Type B pancreatic cell (in vitro differentiated cells): Measurements from ENCODE around the gene MARCHF7. TPM values are rescaled to one million over a fixed set of nuclear protein-coding genes. Genes with fewer than 3 reads are reported as not detected.

ENCODE experiments used
- DNase-seq: peaks from one replicate; pipeline ENCODE4 v3.0.0; 2021; ENCODE audit warnings: mixed read lengths; ENCODE audit not compliant: unreplicated experiment; ENCODE audit errors: extremely low spot score
- H3K27ac Mint-ChIP-seq: 2 replicates; pipeline ENCODE4 v1.8.0; 2021; ENCODE audit warnings: mild to moderate bottlenecking, mixed read lengths
- H3K27me3 Mint-ChIP-seq: 2 replicates; pipeline ENCODE4 v1.8.0; 2021; ENCODE audit warnings: mixed read lengths
- H3K36me3 Mint-ChIP-seq: 2 replicates; pipeline ENCODE4 v1.8.0; 2021; ENCODE audit warnings: mixed read lengths
- H3K4me1 Mint-ChIP-seq: one replicate; pipeline ENCODE4 v1.8.0; 2021; ENCODE audit warnings: mixed read lengths; ENCODE audit not compliant: unreplicated experiment
- H3K4me3 Mint-ChIP-seq: 2 replicates; pipeline ENCODE4 v1.8.0; 2021; ENCODE audit warnings: mild to moderate bottlenecking, mixed read lengths
- H3K9me3 Mint-ChIP-seq: 2 replicates; pipeline ENCODE4 v1.8.0; 2021; ENCODE audit warnings: mixed read lengths
- total RNA-seq: library from RNA; stranded (reverse); gene quantifications from 2 replicates; pipeline ENCODE4 v1.2.1, GENCODE V29; 2021; ENCODE audit warnings: low replicate concordance
- TF ChIP-seq, protein P1 (sequence below): fragments of 200-600 bp; sonication (generic); conservative IDR thresholded peaks from 2 replicates; pipeline ENCODE4 v1.5.0; 2021; ENCODE audit warnings: antibody characterized with exemption, mild to moderate bottlenecking

The MARCHF7 gene
- total RNA-seq, 1 donor from 2014 or later: 96.1 TPM

DNA sequence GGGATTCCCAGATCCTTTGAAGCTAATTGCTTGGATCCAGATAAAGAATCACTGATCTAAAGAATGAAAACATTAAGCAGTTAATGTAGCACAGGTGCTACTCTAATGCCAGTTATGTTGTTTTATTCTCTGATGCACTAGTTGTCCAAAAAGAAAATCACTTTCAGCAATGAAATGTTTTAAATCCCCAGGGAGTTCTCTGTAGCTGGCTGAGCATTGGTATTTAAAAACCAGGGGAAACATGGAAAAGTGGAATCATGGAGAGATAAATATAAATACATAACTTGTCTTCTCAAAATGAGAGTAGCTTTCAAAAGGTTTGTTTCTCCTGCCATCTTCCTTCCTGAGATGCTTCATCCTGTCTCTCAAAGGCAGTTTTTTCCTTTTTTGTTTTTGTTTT, 48.0 kb downstream of the MARCHF7 start:
- peaks cover 48% of the 10 kb centered on the region for H3K36me3 Mint-ChIP-seq
- H3K4me3 Mint-ChIP-seq: no peak overlapping the region
- no peaks in the 10 kb centered on the region for H3K4me1 Mint-ChIP-seq
- H3K27me3 Mint-ChIP-seq: no peaks in the 10 kb centered on the region
- H3K27ac Mint-ChIP-seq: no peak overlapping the region
- no peaks in the 10 kb centered on the region for H3K9me3 Mint-ChIP-seq
- TF ChIP-seq, protein P1, sequence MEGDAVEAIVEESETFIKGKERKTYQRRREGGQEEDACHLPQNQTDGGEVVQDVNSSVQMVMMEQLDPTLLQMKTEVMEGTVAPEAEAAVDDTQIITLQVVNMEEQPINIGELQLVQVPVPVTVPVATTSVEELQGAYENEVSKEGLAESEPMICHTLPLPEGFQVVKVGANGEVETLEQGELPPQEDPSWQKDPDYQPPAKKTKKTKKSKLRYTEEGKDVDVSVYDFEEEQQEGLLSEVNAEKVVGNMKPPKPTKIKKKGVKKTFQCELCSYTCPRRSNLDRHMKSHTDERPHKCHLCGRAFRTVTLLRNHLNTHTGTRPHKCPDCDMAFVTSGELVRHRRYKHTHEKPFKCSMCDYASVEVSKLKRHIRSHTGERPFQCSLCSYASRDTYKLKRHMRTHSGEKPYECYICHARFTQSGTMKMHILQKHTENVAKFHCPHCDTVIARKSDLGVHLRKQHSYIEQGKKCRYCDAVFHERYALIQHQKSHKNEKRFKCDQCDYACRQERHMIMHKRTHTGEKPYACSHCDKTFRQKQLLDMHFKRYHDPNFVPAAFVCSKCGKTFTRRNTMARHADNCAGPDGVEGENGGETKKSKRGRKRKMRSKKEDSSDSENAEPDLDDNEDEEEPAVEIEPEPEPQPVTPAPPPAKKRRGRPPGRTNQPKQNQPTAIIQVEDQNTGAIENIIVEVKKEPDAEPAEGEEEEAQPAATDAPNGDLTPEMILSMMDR: no peak
- DNase-seq: no peak

DNA sequence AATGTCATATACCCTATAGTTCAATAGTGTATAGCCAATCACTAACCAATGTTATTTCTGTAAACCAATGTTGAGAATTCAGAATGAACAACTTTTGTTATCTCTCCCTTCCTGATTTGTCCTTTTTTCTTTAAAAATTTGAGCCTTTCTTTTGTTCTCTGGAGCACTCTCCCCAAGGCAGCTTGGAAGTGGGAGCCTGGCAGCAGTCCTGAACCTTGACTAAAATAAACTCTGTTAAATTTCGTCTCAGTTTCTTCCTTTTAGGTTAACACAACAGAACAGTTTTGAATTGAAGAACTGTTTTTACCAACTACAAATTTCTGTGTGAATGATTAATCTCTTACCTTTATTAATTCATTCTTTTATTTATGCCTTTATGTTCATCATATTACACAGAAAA, 49.8 kb downstream of the MARCHF7 start:
- peaks cover 58% of the 10 kb centered on the region for H3K36me3 Mint-ChIP-seq
- no peaks in the 10 kb centered on the region for H3K27me3 Mint-ChIP-seq
- DNase-seq: no peak
- H3K4me1 Mint-ChIP-seq: no peaks in the 10 kb centered on the region
- H3K4me3 Mint-ChIP-seq: no peak overlapping the region
- H3K9me3 Mint-ChIP-seq: no peaks in the 10 kb centered on the region
- TF ChIP-seq, protein P1: no peak
- no peak overlapping the region for H3K27ac Mint-ChIP-seq

Other genes starting within 250 kb of the MARCHF7 start
- gene BAZ2B, start 96.0 kb upstream of the MARCHF7 start, total RNA-seq: 65.2 and 80.4 TPM in 2 replicates
- gene CD302, start 85.7 kb downstream of the MARCHF7 start, total RNA-seq: 4.2 and 4.7 TPM in 2 replicates
- gene LY75, start 192.2 kb downstream of the MARCHF7 start, total RNA-seq: 0.29 and 0.74 TPM in 2 replicates